Karpas-422 (cell line): ENCODE results near the gene CHST7. TPM values are rescaled to one million over a fixed set of nuclear protein-coding genes. Genes with fewer than 3 reads are reported as not detected.

Experiments used
- DNase-seq: peaks from one replicate; pipeline ENCODE4 v3.0.0-alpha.2; 2015
- H2AFZ ChIP-seq: fragments of 200-600 bp; sonication (generic); 2 replicates; pipeline ENCODE4 v1.6.1; 2014; ENCODE audit warnings: antibody characterized with exemption, low read length, mixed read lengths
- H3K27ac ChIP-seq: fragments of 200-600 bp; sonication (generic); 2 replicates; pipeline ENCODE4 v1.5.1; 2014; ENCODE audit warnings: mild to moderate bottlenecking, low read length, moderate library complexity
- H3K27me3 ChIP-seq: fragments of 200-600 bp; sonication (generic); 2 replicates; pipeline ENCODE4 v1.6.1; 2014; ENCODE audit warnings: low read length, mixed read lengths
- H3K36me3 ChIP-seq: fragments of 200-600 bp; sonication (generic); 2 replicates; pipeline ENCODE4 v1.6.1; 2014; ENCODE audit warnings: low read length, mixed read lengths; ENCODE audit not compliant: insufficient read depth
- H3K4me1 ChIP-seq: fragments of 200-600 bp; sonication (generic); 2 replicates; pipeline ENCODE4 v1.6.1; 2014; ENCODE audit warnings: mild to moderate bottlenecking, low read length, mixed read lengths
- H3K4me2 ChIP-seq: fragments of 200-600 bp; sonication (generic); 2 replicates; pipeline ENCODE4 v1.6.1; 2014; ENCODE audit warnings: low read length, low read depth, mild to moderate bottlenecking; ENCODE audit not compliant: poor library complexity, severe bottlenecking
- H3K4me3 ChIP-seq: fragments of 200-600 bp; sonication (generic); 2 replicates; pipeline ENCODE4 v1.5.1; 2014; ENCODE audit warnings: mild to moderate bottlenecking, antibody characterized with exemption, low read length, mixed read lengths
- H3K79me2 ChIP-seq: fragments of 200-600 bp; sonication (generic); 2 replicates; pipeline ENCODE4 v1.6.1; 2014; ENCODE audit warnings: mild to moderate bottlenecking, low read length, mixed read lengths
- H3K9ac ChIP-seq: fragments of 200-600 bp; sonication (generic); 2 replicates; pipeline ENCODE4 v1.6.0; 2014; ENCODE audit warnings: low read length
- H3K9me2 ChIP-seq: fragments of 200-600 bp; sonication (generic), shearing (Covaris generic); replicated peaks from 2 replicates; pipeline ENCODE4 v1.6.0; 2014; ENCODE audit warnings: mild to moderate bottlenecking, low read length, moderate library complexity; ENCODE audit not compliant: insufficient read depth
- H3K9me3 ChIP-seq: fragments of 300-700, 200-600 bp; sonication (generic); 2 replicates; pipeline ENCODE4 v1.6.1; 2014; ENCODE audit warnings: low read length, mixed read lengths
- H4K20me1 ChIP-seq: fragments of 200-600 bp; sonication (generic); 2 replicates; pipeline ENCODE4 v1.6.1; 2014; ENCODE audit warnings: mild to moderate bottlenecking, antibody characterized with exemption, low read length, low read depth; ENCODE audit not compliant: insufficient read depth
- small RNA-seq: library from RNA; depleted of rRNA; stranded (forward); fragments of <200 nt; gene quantifications from one replicate; pipeline ENCODE3, GENCODE V24; 2014
- total RNA-seq: library from RNA; depleted of rRNA; stranded (reverse); fragments of >200 nt; shearing (Covaris generic); gene quantifications from 2 replicates; pipeline ENCODE4 v1.2.3, GENCODE V29; 2014; ENCODE audit warnings: low replicate concordance; rRNA removed

The CHST7 gene
- total RNA-seq, 1 experiment from 2014 or later: 1.6 TPM

DNA sequence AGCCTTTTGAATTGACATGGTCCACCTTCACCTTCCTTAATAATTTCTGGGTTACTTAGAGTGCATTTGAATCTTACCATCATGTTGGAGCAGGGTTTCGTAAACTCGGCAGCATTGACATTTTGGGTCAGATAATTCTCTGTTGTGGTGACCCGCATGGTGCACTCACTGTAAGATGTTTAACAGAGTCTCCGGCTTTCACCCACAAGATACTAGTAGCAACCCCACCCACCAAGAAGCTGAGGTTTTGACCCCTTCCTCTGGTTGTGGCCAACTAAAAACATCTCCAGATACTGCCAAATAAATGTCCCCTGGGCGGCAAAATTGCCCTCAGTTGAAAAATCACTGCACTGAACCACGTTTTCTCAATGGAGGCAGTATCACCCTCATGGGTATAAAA lies 62.7 kb downstream of the CHST7 start:
- Histone ChIP-seq H3K4me3 (no peak overlapping the region), H3K9me2 (no peaks in the 10 kb centered on the region), H4K20me1 (no peaks in the 10 kb centered on the region), H3K27ac (no peak overlapping the region), H3K9ac (no peak overlapping the region), H3K4me1 (no peaks in the 10 kb centered on the region), H3K4me2 (no peak overlapping the region), H3K27me3 (no peaks in the 10 kb centered on the region), H2AFZ (no peak overlapping the region), H3K9me3 (no peaks in the 10 kb centered on the region), H3K36me3 (no peaks in the 10 kb centered on the region), H3K79me2 (no peaks in the 10 kb centered on the region)
- no peak for DNase-seq

DNA sequence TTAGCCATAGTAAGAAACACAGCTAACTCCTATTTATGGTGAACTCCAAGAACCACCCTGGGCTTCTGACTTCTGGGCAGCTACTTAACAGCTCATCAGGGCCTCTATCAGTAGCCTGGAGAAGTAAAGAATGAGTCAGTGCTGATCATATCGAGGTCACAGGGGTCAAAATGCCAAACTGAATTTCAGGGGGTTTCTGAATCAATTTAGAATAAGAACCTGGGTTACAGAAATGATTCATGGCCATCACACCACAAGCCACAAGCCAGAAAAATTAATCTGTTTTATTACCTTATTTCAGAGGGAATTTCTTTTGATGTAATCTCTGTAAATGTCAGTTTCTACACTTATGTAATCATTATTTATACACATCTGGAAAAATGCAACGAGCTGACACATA lies 64.4 kb downstream of the CHST7 start:
- no peak for DNase-seq
- Histone ChIP-seq H3K27ac (no peak overlapping the region), H3K9me2 (no peaks in the 10 kb centered on the region), H4K20me1 (no peaks in the 10 kb centered on the region), H3K4me2 (no peak overlapping the region), H3K36me3 (no peaks in the 10 kb centered on the region), H3K79me2 (no peaks in the 10 kb centered on the region), H3K9me3 (no peaks in the 10 kb centered on the region), H2AFZ (no peak overlapping the region), H3K9ac (no peak overlapping the region), H3K27me3 (no peaks in the 10 kb centered on the region), H3K4me1 (no peaks in the 10 kb centered on the region), H3K4me3 (no peak overlapping the region)

DNA sequence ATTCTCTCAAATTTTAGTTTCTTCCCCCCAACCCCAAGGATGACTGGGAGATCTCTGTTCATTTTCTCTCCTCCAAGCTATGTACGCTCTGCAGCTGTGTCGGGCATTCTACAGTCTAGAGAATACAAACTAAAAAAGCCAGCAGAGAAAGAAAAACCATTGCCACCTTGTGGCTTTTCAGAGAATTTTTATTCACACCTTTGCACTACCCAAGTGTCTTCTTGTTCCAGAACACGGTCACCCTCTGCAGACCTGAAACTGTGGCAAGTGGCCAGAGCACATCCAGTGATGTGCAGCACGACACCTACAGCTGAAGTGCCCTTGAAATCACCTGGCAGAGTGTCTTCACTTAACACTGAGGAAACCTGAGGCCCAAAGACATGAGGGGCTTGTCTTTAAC lies 68.6 kb downstream of the CHST7 start:
- H3K4me1 ChIP-seq: no peaks in the 10 kb centered on the region
- H3K4me3 ChIP-seq: no peak overlapping the region
- no peaks in the 10 kb centered on the region for H3K27me3 ChIP-seq
- H3K9ac ChIP-seq: no peak overlapping the region
- no peaks in the 10 kb centered on the region for H3K79me2 ChIP-seq
- no peak overlapping the region for H3K4me2 ChIP-seq
- H3K9me3 ChIP-seq: no peaks in the 10 kb centered on the region
- H2AFZ ChIP-seq: no peak overlapping the region
- H3K27ac ChIP-seq: no peak overlapping the region
- H3K9me2 ChIP-seq: no peaks in the 10 kb centered on the region
- no peaks in the 10 kb centered on the region for H4K20me1 ChIP-seq
- peak; percentile 73 for DNase-seq
- H3K36me3 ChIP-seq: no peaks in the 10 kb centered on the region

DNA sequence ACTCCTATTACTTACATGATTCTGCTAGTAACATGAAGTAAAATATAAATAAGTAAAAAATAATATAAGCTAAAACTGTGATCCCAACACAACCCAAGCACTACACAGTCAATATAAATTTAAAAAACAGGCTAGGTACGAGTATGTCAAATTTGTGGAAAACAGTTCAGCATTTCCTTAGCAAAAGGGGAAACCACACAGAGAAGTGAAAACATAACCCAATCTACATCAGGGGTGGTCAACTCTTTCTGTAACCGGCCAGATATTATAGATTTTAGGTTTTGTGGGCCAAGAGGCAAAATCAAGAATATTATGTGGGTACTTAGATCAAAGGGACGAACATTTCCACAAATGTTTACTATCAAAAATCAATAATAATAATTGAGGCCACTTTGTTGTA lies 70.1 kb downstream of the CHST7 start:
- H3K36me3 ChIP-seq: no peaks in the 10 kb centered on the region
- no peak overlapping the region for H3K27ac ChIP-seq
- H4K20me1 ChIP-seq: no peaks in the 10 kb centered on the region
- H3K27me3 ChIP-seq: no peaks in the 10 kb centered on the region
- H3K4me2 ChIP-seq: no peak overlapping the region
- no peak for DNase-seq
- H3K9me3 ChIP-seq: no peaks in the 10 kb centered on the region
- H3K9ac ChIP-seq: no peak overlapping the region
- no peak overlapping the region for H3K4me3 ChIP-seq
- H3K4me1 ChIP-seq: no peaks in the 10 kb centered on the region
- no peak overlapping the region for H2AFZ ChIP-seq
- H3K9me2 ChIP-seq: no peaks in the 10 kb centered on the region
- H3K79me2 ChIP-seq: no peaks in the 10 kb centered on the region

DNA sequence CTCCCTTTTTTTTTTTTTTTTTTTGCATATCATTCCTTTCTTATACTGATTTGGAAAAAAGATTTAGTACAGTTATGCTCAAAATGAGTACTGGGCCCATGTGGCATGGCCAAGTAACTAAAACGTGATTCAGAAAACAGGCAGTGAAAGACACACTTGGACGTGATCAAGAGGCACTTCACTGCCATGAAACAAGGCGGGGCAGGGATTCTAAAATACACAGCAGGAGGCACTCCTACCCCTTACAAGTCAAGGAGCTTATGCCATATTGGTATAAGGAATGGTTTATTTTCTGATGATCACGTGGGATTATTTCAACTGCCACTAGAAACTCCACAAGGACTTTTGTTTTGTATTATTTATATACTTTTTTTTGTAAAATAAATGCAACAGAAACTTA lies 72.0 kb downstream of the CHST7 start:
- Histone ChIP-seq H3K4me3 (no peak overlapping the region), H2AFZ (no peak overlapping the region), H3K27ac (no peak overlapping the region), H3K27me3 (no peaks in the 10 kb centered on the region), H4K20me1 (no peaks in the 10 kb centered on the region), H3K9ac (no peak overlapping the region), H3K9me2 (no peaks in the 10 kb centered on the region), H3K9me3 (no peaks in the 10 kb centered on the region), H3K4me1 (no peaks in the 10 kb centered on the region), H3K79me2 (no peaks in the 10 kb centered on the region), H3K4me2 (no peak overlapping the region), H3K36me3 (no peaks in the 10 kb centered on the region)
- no peak for DNase-seq

DNA sequence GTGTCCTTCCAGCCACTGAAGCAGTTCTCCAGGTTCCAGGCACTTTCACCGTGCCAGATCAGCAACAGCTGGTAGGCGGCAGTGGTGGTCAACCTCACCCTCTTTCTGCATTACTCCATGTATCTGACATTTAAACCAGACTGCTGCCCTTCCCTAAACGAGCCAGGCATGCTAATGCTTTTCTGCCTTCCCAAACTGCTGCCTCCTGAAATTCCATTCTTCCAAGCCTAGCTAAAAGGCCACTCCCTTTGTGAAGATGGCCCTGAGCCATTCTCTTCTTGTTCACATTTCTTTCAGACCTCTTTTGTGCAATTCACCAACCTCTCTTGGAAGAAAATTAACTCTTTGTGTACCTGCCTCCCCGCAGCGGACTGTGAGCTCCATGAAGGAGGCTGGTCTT lies 73.7 kb downstream of the CHST7 start:
- Histone ChIP-seq H3K9ac (no peak overlapping the region), H3K4me1 (no peaks in the 10 kb centered on the region), H3K9me3 (no peaks in the 10 kb centered on the region), H3K79me2 (no peaks in the 10 kb centered on the region), H3K27me3 (no peaks in the 10 kb centered on the region), H4K20me1 (no peaks in the 10 kb centered on the region), H3K27ac (no peak overlapping the region), H3K4me3 (no peak overlapping the region), H3K36me3 (no peaks in the 10 kb centered on the region), H3K9me2 (no peaks in the 10 kb centered on the region), H2AFZ (no peak overlapping the region), H3K4me2 (no peak overlapping the region)
- DNase-seq: no peak

Small RNA genes within 50 kb of the gene (small RNA-seq; reads per million reads assigned to genes)
- not detected for gene RF00017

Other genes starting within 250 kb of the CHST7 start
- 1.6 and 2.9 TPM in 2 replicates for gene ZNF674, start 28.3 kb upstream of the CHST7 start, total RNA-seq
- under 0.01 TPM in 1 of 2 replicates, not detected in the other for gene SLC9A7, start 185.4 kb downstream of the CHST7 start, total RNA-seq